GM19463 (cell line): ENCODE data around the gene MS4A7.
A peak's percentile ranks its signal among the peaks of the same experiment; 100 is the strongest.

Experiments
- ATAC-seq: cut with Tn5 transposase; IDR thresholded peaks from one replicate; pipeline ENCODE4 v1.9.1; 2021; ENCODE audit warnings: mild to moderate bottlenecking, moderate library complexity; ENCODE audit not compliant: unreplicated experiment

The MS4A7 gene

DNA sequence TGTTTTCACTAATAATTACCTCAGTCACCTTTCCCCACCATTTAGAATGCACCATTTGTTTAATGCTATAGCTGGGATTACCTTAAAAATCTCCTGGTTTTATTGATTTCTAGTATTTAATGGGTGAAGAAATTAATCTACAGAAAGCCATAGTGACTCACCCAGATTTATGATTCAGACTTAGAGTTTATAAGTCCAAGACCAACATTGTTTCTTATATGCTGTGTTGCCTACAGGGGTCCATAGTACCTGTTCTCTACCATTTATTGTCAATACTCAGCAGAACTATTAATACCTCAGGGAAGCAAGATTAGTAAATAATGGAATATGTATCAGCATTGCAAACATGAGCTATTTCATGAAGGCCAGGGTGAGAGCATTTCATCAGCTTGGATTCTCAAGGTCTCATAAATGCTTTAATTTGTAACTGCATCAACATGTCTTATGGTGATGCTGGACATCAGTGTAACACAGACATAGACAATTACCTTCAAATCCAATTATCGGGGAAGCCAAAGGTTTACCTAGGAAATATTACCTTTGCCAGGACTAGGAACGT is 8.0 kb upstream of the MS4A7 start:
- ATAC-seq: no peak

DNA sequence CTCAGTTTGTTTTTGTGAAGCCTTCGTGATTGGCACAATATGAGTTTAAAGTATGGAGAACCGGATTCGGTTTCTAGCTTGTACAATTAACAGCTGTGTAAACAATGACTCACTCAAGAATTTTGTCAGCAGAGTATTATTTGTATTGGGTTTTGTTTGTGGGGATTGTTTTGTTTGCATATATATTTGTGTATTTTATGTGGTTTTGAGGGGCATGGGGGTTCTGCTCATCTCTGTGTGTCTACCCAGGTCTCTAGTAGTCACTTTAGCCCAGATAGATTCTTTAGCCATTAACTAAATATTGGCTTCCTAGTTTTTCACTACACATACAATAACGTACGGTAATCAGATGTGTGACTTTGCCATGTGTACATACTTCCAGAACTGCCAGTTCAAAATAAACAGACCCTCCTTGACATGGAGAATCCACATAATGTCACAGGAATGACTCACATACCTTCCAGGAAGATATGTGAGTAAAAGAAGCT is 7.5 kb upstream of the MS4A7 start:
- ATAC-seq: no peak

DNA sequence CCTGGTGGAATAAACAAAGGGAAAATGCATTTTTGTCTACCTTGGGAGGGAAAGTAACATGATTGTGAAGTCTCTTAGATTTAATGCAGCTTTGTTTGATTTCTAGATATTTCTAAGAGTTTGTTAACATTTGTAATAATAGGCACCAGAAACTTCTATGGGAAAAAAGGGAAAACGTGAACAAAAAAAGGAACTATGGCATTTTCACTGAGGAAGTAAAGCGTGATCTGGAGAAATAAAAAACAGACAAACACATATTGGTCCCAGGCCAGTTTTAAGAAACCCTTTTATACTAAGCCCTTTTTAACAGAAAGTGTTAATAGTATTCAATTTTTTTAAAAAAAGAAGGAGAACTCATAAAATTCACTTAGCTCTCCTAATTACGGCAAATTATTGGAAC is 6.9 kb upstream of the MS4A7 start:
- ATAC-seq: no peak

DNA sequence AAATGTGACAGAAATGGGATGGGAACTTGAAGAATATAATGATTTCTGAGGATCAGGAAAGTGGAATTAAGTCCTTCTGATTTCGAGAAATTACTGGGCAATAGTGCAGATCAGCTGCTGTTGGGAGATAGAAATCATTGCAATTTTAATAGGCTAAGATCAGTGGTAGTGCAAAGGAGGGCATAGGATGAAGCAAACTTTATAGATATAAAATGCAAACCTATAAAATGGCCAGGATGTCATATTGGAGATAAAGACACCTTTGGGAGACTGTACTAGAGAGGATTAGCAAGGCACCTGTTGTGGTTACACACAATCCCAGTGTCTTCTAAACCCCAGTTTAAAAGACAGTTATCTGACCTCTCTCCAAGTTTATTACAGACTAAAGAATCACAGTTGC is 6.5 kb upstream of the MS4A7 start:
- no peak for ATAC-seq

DNA sequence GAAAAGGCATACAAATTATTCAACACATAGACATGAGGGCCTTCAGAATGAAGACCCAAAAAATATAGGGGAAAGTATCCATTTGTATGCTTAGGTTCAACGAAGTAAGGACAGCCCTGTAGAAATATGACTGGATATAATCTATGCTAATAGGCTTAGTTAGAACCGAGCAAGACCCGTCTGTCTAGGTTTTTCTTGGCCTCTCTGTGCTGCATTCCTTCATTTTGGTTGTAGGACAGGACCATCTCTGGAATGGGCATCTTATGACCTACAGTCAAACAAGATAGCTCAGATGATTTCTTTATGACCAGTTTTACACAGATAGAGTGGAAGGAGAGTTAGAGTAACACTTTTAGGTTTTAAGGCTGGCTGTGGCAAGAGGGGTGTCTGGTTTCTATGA is 5.6 kb upstream of the MS4A7 start:
- ATAC-seq: no peak

DNA sequence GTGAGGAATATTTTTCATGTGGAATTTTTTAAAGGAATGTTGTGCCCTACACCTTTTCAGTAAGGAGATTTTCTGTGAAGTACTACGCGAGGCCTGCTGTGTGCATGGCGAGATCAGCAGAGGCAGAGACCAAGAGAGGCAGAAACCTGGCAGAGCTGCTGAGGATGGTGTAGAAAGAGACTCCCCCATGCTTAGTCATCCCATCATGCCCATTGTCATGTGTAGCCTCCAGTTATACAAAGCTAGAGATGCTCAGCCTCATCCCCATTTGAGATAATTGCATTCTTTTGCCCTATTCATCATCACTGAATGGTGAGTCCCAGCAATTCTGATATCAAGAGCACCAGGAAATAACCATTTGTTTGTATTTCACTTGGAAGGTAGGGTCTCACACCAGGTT is 3.0 kb upstream of the MS4A7 start:
- no peak for ATAC-seq

DNA sequence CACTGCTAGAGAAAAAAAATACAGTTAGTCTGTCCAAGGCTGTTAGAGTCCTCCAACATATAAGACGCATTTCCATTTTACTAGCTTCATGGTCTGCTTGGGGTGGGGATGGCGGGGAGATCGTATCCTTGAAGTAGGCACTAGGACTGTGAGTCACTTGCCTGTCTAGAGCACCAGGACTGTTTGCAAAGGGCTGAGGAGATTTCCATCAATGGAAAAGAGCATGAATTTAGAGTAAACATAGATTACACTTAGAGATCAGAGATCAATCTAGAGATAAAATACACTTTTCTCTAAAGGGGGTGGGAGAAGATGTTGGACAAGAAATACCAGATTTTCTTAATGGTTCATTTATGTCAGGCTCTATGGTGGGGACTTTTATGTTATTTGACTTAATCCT is 1.7 kb upstream of the MS4A7 start:
- ATAC-seq: no peak

DNA sequence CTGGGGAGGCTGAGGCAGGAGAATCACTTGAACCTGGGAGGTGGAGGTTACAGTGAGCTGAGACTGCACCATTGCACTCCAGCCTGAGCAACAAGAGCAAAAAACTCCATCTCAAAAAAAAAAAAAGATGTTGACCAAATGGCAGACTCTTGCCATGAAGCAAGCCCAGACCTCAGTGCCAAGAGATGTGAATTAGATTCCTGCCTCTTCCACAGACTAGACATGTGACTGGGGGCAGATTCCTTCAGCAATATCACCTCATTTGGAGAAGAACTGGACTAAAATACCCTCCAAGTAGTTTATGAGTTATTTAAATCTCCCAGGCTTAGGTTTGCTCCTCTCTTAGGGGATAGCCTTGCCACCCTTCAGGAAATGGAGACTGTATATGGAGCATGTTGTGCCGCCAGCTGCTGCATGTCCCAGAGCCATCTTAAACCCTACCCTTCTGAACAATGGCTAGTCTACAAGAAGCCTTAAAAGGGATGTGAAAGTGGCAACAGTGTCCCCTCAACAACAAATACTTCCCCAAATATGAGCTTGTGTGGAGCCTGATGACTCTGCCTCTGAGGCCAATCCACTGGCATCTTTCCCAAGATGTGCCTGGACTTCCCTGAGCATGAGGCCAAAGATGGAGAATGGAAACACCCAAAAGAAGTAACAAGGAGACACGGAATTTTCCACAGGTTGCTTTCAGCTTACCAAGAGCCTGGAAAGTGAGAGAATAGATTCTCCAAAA is 763 bp upstream of the MS4A7 start:
- no peak for ATAC-seq

DNA sequence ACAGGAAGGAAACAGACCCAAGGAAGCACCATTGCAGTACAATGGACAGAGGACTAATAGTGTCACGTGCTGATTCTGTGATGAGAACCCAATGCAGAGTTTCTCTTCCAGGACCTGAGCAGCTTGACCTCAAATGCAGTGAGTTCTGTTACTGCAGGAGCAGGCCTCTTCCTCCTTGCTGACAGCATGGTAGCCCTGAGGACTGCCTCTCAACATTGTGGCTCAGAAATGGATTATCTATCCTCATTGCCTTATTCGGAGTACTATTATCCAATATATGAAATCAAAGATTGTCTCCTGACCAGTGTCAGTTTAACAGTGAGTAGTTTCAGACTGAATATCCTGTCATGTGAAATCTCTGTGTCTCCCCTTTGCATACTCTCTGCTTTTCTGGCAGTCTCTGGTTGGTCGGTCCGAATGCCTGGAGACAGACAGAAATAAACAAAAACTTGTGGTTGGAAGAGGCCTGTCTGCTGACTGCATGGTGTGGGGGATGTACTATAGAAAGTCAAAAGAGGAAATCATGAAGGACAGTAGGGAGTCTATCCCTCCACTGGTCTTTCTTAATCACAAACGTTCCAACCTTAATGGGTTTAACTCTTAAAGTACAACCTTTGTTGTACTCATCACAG is 11.1 kb downstream of the MS4A7 start:
- ATAC-seq: peak; percentile 85

DNA sequence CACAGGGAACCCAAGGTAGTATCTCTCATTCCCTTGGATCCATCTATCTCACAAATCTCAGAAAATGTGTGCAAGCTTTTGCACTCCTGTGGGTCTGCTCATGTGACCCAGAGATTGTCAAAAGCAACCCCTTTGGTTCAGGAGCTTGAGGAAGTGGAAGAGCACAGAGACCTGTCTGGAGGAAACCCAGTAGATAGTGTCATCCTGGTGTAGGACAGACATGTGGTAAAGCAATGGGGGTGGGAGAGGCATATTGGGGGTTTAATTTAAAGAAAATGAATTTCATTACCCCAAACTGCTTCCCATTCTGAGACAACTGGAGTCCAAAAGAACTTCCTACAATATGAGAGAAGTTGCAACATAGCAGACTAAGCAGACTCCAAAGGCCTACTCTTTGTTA is 12.1 kb downstream of the MS4A7 start:
- no peak for ATAC-seq

DNA sequence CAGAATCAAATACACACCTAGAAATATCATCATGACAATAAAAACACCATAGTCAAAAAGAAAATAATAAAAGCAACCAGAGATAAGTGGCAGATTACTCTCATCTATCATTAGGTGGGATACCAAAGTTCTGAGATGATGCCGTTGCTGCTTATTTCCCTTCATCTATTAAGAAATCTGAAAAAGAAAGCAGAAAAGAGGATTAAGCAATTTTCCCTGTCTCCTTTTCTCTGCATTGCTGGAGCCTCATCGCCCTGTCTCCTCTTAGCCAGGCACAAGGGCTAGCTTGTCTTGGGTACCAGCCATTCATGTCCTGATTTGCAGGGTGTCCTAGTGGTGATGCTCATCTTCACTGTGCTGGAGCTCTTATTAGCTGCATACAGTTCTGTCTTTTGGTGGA is 14.0 kb downstream of the MS4A7 start:
- ATAC-seq: no peak

DNA sequence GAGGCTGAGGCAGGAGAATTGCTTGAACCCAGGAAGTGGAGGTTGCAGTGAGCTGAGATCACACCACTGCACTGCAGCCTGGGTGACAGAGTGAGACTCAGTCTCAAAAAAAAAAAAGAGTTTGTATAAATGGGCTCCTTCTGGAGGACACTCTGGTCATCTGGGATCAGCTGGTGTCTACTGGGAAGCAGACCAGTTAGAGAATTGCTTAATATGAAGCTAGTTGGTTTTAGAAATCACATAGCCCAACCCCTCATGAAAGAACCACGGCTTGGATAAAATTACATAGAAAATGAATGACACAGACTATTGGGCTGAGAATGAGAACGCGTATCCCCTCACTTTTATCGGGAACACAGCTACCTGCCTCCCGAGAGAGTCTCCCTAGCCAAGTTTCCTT is 14.7 kb downstream of the MS4A7 start:
- no peak for ATAC-seq

DNA sequence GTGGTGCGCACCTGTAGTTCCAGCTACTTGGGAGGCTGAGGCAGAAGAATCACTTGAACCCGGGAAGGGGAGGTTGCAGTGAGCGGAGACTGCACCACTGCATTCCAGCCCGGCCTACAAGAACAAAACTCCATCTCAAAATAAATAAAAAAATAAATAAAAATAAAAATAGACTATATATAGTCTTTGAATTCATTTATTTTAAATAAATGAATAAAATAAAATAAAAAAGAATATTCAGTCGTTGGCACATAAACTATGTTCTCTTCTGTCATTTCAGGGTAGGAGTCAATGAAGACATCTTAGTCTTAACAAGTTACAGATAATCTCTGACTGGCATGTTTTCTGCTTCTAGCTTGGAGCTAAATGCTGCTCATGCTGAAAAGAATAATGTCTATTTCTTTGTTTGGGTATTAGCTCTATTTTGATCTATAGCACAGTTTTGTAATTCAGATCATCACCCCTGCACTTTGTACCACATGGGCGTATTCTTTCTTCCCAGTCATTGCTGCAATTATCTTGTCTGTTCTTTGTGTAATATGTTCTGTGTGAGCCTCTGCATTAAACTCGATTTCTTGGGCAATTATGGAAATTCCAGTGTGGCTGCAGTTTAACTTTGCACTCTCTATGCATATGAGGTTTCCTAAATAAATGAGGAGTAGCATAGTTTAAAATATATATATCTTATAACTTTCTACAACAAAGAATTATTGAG is 16.5 kb downstream of the MS4A7 start:
- no peak for ATAC-seq

DNA sequence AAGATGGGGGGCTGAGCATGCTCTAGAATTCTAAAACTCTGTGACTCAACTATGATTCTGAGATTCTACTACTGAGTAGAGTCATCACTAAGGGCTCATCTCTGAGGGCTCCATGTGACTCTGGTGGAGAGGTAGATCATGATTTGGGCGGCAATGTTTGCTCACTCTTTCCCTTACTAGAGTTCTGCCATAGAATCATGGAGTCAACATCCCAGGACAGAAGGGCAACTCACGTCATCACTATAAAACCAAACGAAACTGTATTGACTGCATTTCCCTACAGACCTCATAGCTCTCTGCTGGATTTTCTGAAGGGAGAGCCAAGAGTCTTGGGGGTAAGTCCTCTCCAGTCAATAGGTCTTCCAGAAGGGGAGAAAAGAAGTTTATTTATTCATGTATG is 18.1 kb downstream of the MS4A7 start, which contains the start of gene MS4A14:
Gene MS4A14, plus strand, starts transcription at position 78 of the 400 bp plus-strand sequence. Its CDS starts 120 bp downstream, at position 198.
- ATAC-seq: no peak

DNA sequence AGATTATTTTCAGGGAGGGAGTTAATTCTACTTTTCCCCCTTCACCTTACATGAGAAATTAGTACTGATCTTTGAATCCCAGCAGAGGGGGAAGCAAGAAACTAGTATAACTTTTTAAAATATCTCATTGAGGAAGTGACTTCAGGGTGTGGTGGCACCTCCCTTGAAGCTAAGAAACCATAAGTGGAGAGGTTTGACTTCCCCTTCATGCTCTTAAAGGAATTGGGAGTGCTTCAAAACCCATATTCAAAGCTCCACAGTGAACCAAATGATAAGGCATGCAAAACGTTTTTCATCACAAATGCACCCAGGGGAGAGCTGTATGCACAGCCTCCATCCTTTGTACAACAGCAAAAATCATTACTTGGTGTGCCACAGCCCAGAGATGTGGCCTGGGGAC is 18.5 kb downstream of the MS4A7 start:
- peak; percentile 63 for ATAC-seq

DNA sequence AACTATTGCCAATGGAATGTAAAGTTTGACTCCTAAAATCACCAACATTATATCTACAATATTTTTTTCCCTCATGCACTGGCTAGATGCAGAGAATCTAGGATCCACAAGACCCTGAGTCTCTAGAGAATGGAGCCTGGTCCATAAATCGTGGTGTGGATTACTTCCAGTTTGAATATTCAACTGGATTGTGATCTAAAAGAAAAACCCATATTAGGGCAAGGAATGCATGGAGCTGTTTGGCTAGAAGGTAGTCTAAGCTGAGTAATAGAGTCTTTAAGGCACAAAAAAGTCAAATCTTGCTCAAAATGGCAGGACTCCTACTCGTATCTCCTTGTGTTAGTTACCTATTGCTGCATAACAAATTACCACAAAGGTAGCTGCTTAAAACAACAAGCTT is 41.7 kb downstream of the MS4A7 start:
- ATAC-seq: no peak

DNA sequence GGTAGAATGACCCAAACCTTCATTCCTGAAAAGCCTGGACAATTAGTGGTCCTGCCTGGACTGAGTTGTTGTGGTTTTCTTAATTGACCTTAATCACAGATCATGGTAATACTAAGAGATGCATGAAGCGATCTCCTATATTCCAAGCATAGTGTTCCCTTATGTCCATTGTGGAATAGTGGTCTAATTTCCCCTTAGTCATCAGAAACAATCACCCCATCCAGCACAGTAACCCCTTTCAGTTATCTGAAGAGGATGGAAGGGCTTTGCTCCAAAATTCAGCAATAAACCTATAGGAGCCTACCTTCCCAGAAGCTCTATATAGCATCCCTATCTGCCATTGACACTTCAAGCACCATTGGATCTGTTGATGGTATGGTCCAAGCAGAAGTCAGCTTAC is 44.3 kb downstream of the MS4A7 start:
- ATAC-seq: no peak

DNA sequence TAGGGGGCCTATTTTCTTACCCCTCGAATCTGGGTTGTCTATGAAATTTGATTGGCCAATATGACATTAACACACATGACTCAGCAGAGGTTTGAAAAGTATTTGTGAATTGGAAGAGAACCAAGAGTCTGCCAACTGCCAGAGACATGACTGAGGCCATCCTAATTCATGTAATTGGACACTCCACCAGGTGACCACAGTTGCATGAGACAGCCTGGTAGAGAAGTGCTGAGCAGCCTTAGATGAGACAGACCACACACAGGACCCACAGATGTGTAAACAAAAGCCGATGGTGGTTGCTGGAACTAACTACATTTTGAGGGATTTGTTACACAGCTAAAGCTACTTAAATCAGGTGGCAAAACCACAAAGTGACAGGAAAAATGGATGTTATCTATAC is 50.2 kb downstream of the MS4A7 start:
- ATAC-seq: no peak

DNA sequence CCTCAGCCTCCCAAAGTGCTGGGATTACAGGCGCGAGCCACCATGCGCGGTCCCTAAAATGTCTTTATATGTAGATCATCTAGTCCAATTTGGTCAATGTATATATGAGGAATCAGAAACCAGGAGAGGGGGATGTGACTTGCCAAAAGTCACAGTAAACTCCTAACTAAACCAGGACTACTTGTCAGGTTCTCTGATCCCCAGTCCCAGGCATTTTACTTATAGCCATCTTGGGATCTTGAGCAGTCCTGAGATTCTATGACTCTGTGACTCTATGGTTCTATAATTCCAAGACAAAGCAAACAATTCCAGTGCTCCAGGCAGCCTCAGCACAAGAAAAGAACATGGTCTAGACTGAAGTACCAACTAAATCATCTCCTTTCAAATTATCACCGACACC is 50.9 kb downstream of the MS4A7 start, which contains the start of gene MS4A5:
Gene MS4A5, plus strand, starts transcription at position 301 of the 400 bp plus-strand sequence. CDS start 103 bp downstream, outside the sequence.
- ATAC-seq: no peak

DNA sequence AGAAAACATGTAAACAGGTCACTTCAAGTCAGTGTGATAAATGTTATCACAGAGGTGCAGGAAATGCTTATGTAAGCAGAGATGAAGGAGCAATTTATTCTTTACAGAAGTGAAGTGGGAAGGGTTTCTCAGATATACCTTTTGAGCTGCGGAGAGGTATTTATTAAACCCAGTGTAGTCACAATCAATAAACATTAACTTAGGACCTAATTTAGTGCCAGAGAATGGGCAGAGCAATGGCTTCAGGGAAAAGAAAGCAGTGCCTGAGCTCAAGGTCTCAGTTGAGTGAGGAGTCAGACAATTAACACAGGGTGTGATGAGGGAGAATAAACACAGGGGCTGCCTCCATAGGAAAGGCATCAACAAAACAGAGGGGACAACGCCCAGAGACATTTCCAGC is 52.9 kb downstream of the MS4A7 start:
- ATAC-seq: no peak

DNA sequence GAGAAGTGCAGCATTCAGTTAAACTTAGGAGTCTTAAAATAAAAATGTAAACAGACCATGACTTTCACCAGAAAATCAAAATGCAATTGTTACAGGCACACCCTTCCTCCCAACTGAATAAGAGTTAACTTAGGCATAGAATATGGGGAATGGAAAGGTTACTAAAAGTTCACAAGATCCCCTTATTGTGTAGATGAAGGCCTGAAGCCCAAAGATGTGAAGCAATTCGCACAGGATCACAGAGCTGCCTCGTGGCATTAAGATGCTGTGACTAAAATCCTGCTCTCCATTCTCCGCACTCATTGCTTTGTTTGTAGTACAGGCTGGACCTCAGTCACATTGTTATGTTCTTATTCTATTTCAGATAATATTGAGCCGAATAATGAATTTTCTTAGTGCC is 55.1 kb downstream of the MS4A7 start:
- ATAC-seq: no peak
